GM21515 (cell line): ENCODE data around the gene VAV2.
A peak's percentile ranks its signal among the peaks of the same experiment; 100 is the strongest.
"Not testable (repeated sequence)": the region's sequence is repeated elsewhere in the genome, so short reads cannot be mapped to it uniquely, and the experiment has no call there.

Source experiments
- ATAC-seq: cut with Tn5 transposase; IDR thresholded peaks from one replicate; pipeline ENCODE4 v1.9.1; 2021; ENCODE audit not compliant: unreplicated experiment

VAV2 gene

DNA sequence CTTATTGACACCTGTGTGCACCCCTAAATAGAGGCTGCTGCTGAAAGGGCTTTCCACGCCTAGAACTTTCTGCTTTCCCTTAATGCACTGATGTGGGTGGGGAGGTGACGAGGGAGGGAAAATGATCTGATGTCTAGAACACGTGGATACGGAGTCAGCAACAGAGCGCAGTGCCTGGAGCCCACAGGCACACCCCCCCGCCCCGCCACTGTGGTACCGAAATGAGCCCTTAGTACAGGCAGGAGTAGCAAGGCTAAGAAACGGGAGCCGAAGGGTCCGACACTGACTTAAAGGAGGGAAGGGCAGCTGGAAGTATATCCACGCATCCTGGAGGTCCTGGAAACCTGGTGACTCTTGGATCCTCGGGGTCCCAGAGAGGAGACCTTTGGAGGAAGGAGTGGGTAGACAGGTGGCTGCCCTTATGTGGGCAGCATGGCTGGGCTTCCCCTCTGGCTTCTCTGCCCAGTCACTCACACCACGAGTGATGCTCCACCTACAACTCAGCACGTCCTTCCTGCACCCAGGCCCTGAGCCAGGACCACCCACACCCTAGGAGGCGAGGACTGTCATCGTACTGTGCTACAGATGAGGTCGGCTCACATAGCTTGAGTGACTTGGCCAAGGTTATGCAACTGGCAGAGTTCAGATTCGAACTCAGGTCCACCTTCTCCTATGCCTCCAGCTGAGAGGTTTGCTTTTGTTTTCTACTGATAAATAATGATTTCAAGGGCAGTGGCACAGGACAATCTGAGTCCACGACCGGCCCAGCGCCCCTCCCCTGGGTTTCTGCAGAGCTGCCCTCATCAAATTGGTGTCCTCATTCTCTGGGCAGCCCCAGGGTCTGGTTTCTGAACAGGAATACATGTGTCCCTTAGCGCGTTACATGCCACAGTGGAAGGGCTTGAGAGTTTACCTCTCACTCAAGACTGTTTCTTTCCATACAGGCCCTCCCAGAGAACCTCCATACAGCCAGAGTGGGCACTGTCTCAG is 4.7 kb upstream of the VAV2 start:
- ATAC-seq, result no peak

DNA sequence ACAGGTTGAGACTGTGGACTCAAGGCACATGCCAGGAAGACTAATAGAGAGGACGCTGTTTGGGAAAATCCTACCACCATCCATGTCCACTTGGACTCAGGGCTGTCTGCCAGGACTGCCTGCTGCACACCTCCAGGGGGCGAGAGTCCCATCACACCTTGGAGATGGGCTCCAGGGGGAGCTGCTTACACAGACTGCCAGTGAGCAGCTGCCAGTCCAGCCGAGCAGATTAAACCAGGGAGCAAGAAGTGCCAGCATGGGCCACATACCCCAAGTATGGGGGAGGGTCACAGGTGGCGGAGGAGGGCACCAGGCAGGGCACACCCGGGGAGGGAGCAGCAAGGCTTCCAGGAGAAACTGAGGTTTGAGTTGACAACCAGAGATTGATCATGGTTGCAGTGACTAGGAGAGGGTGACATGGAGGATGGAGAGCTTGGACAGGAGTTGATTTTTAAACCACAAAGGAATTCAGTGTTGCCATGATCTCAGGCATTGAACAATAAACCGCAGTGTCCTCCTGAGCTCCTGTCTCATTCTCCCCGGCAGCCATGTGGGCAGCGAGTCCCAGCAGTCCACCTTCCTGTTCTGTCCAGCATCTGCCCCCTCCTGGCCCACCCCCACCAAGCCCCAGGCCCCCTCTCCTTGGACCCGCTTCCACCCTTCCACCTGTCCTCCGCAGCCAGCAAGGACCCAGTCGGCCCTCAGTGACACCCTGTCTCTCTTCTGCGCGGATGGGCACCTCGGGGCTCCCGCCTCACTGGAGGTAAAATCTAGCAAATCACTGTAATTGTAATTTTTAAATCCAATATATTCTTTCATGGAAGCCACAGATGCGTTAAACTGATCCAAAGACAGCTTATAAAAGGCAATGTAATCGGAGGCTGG is 3.1 kb upstream of the VAV2 start:
- ATAC-seq, result no peak

DNA sequence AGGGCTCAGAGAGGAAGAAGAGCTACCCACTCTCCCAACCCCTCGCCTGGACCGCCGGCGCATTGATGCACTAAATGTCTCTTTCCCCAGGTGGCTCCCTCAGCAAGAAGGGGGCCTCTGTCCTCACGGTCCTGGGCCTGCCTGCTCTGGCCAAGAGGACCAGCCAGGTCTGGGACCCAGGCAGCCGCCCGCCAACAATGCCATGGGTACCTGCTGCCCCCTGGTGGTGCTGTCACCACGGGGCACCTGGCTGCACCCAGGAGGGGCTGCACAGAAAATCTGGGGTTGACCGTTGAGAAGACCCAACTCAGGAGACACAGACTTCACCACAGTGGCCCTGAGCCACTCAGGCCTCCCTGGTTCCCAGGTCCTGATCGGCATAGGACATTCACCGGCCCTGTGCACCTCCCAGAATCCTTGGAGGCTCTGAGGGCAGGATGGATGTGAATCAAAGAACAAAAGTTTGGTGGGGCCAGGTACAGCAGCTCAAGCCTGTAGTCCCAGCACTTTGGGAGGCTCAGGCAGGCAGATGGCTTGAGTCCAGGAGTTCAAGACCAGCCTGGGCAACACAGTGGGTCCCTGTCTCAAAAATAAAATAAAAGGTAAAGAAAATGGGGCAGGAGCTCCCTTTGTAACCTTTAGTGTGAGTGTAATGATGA is 2.4 kb upstream of the VAV2 start:
- no peak for ATAC-seq

DNA sequence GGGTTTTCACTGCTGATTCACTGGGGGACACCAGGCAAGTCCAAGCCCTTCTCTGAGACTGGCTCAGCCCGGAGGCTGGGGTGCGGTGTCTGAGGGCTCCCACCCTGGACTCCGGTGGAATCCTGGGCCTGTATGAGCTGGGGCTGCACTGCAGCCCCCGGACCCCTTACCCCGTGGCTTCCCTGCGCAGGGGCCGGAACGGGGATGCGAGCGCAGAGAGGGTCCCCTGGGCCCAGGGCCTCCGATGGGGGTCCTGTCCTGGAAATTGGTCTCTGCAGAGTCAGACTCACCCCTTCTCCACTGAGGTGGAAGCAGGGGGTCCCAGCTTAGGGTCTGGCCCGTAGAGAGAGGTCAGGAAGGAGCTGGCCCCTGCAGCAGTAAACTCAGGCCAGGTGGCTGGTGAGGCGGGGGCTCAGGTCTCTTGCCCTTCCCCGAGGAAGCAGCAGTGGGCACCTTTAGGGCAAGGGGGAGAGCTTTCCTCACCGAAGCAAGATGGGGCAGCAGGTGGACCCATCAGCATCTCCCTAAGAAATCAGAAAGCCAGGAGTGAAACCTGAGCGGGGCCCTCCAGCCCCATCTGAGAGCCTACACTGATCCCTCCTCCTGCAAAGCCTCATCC is 1.6 kb upstream of the VAV2 start:
- no peak for ATAC-seq

DNA sequence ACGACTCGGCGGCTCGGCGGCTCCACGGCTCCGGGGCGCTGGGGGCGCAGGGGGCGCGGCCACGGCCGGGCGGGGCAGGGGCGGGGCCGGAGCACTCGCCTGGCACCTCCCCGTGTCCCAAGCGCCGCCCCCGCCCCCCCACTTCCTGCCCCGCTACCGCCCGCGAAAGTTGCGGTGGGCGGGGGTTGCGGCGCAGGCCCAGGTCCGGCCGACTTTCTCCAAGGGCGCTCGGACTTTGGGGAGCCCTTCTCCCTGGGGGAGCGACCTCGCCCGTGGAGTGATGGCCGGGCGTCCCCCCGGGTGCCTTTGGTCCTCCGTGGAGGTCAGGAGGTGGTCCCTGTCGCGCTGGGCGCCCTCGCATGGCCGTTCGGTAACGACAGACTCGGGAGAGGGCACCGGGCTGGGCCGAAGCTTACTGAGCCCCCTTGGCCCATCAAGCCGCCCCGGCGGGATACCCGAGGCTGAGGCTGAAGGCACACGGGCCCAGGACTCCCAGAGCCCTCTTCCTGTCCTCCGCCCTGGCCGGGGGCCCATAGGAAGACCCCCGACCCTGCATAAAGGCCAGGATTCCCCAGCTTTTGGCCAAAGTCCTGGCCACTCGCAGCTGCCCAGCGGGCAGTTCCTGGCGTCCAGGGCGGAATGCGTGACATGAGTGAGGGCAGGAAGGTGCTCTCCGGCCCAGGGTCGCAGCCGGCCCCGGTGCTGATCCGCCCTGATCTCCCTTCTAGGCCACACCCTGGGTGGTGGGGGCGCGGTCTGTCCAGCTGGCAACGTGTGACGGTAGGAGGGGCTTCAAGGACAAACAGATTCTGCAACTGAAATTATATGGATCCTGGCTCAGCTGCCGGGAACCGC is 883 bp upstream of the VAV2 start:
- ATAC-seq, result peak; percentile 33

DNA sequence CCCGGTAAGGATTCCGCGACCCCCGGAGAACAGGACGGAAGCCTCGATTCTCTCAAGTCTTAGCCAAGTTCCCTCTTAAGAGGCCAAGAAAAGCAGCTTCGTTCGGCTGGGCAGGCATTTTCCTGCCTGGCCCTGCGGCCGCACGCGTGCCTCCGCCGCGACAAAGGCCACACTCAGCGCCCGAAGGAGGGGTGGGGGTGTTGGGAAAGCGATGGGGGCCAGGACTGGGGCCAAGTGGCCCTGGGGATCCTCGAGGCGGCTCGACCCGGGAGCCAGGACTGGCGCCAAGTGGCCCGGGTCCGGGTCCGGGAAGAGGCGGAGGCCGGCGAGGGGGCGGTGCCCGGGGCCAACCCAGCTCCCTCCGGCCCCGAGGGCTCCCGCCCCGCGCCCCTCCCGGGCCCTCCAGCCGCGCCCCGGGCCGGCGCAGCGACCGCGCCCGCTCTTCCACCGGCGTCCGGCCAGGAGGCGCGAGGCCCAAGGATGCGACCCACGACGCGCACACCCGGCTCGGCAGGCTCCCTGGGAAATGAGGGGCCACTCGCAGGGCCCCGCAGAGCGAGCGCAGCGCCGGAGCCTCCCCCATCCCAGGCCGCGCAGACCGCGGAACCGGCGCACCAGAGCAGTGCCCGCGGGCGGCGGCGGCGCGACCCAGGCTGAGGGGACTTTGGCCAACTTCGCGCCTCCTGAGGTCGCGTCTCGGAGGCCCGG is 756 bp downstream of the VAV2 start:
- ATAC-seq, result peak; percentile 5

DNA sequence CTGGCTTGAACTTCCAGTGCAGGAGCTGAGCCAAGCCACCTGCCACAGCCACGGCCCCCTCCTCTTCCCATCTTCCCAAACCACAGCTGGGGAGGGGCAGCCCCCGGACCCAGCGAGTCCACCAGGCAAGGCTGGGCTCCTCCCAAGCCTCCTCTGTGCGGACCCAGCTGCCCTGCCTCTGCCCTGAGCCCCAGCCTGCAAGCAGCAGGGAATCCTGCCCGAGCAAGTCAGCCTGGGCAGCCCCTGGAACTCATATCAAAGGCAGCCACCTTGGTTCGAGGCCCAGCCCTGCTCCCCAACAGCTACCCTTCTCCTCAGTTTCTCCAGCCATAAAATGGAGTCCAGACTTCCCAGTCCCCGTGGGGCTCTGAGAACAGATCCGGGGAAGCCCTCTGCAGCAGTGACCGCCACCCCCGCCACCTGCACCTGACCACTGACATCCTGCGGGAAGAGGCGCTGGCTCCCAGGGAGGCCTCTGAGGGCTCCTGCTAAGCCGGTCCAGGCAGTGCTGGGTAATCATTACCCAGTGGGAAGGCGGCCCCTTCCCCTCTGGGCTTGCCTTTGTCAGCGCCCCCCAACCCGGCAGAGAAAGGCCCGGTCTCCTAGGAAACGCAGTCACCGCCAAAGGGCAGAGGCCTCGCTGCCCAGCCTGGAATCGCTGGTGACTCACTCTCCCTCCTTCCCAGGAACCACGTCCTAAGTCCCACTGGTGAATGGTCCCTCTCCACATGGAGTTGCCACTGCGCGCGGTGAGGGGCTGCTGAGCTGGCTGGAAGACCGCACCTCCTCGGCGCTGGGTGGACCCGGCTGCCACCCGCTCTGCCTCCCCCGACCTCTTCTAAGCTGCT is 1.5 kb downstream of the VAV2 start:
- ATAC-seq, result no peak

DNA sequence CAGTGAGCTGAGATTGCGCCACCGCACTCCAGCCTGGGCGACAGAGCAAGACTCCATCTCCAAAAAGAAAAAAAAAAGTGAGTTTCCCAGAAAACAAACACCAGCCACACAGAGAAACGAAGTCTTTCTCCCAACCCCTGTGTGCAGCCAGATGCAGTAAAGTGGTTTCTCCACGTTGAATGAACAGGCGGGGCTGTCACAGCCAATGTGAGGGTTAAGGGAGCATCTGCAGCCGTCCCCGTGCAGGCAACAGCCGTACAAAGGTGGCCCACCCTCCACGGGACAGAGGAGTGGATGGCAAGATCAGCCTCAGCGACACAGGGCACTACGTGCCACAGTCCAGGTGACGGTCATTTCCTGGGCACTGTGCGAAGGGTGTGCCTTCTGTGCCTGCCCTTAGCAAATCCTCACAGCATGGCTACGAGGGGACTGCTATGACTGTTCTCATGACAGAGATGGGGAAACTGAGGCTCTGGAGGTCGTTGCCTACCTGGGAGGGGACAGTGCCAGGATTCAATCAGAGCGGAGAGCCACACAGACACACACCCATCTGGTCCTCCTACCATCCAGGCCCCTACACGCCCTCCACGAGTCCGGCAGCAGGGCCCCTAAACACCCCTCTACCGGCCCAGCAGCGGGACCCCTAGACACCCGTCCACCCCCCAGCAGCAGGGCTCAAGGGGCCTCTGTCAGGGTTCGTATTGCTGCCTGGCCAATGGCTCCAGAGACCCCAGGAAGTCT is 2.3 kb downstream of the VAV2 start:
- no peak for ATAC-seq

DNA sequence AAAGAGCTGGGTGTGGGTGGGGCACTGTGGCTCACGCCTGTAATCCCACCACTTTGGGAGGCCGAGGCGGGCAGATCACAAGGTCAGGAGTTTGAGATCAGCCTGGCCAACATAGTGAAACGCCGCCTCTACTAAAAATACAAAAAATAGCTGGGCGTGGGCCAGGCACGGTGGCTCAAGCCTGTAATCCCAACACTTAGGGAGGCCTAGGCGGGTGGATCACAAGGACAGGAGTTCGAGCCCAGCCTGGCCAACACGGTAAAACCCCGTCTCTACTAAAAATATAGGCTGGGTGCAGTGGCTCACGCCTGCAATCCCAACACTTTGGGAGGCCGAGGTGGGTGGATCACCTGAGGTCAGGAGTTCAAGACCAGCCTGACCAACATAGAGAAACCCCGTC is 3.4 kb downstream of the VAV2 start:
- ATAC-seq, result not testable (repeated sequence)

DNA sequence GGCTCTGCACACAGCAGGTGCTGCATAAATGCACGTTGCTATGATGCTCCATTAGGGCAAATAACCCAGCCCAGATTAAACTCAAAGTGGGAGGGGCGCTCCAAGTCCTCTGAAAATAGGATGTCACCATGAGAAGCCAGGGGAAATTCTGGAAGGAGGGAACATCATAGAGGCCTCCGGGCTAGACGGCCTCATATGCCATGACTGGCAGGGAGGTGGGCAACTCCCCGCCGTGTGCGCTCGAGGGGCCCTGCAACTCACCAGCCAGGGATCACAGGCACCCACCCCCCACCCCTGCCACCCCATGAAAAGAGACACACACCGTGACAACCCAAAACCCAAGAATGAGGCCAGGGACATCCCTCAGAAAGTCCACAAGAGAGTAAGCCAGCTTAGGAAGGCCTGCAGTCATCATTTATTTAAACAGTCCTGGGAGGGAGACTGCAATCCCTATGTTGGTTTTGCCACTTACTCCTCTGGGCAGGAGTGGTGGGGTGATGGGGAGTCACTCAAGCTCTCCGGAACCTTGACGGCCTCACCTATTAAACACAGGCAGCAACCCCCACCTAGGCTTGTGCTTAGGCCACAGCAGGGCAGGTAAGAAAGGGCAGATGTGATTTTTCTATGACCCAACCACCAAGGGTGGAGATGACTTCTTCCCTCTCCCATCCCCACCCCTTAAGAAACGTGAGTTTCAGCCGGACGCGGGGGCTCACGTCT is 4.0 kb downstream of the VAV2 start:
- ATAC-seq, result no peak

DNA sequence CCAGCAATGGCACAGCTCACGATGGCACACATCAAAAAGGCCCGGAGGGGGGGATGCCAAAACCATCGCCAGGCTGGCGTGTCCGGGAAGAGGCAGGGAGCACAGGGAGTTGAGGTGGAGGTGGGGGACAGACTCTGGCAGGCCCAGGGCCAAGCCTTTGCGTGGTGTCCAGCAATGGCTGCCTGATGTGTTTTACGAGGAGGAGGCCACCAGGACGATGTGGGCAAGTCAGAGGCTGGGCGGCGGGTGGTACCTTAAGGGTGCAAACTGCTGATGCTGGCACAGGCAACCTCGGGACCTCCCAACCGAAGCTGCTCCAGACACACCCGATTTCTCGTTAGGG is 4.7 kb downstream of the VAV2 start:
- ATAC-seq, result no peak

DNA sequence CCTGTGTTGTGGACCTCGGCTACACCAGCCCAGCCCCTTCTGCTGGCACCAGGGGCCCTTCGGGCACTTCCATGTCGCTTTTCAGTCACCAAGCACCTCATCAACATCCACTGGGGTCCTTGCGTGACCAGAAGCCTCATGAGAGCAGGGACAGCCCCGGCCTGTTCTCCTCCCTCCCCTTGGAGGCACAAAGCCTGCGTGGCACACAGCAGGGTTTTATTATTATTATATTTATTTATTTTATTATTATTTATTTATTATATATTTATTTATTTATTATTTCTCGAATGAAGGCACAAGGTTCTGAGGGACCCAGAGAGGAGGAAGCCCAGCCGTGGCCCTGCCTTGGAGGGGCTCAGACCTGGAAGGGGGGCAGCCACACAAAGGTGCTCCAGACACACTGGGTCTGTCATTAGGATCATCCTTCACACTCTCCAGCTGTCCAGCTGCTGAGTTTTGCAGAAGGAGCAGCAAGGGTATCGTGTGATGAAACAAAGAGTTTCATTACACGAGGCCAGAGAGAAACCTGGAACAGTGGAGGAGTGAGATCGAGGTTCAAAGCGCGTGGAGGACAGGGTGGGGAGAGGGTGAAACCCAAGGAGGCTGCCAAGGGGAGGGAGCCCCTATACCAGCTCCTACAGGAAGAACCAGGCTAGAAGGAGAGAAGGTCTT is 5.2 kb downstream of the VAV2 start:
- no peak for ATAC-seq

DNA sequence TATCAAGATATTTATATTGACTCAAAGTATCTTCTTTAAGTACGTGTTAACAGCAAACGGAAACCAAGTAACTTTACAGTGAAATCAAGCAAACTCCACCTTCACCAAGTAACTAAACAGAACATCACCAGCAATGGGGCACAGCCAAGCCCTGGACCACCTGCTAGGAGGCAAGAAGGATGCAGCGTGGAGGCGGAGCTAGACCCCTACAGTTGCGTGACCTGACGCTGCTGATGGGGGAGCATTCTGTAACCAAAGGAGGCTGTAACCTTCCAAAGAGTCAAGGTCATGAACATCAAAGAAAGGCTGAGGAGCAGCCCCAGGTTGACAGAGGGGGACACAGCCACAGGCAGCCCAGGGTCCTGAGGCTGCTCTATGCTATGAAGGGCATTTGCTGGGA is 6.1 kb downstream of the VAV2 start:
- no peak for ATAC-seq

DNA sequence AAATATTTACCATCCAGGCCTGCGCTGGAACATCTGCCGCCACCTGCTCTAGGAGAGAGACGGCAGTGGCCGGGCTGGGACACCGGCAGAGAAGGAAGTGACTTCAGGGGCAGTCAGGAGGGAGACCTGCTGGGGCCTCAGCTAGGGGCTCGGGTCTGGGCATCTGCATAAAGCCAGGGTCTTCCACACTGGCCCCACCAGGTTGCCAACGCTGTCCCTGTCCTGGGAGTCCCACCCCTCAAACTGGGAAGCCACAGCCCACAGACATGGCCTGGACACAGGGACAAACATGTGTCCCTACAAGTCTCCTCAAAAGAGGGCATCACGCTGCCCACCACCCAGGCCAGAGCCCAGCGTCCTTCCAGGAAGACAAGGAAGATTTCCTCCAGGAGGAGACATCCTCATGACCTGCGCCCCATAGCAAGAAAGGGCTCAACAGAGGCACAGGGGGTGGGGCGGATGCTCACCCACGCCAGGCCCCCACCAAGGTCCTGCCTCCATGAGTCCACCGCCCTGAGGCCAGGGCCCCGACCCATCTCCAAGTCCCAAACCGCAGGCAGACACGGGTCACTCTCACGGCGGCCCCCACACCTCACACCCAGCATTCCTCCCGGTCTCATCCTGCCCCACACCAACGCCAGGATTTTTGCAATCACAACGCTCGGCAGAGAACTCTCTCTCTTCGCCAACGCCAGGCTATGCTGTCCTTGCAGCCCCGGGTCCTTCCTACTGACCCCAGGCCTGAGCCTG is 9.0 kb downstream of the VAV2 start:
- no peak for ATAC-seq

DNA sequence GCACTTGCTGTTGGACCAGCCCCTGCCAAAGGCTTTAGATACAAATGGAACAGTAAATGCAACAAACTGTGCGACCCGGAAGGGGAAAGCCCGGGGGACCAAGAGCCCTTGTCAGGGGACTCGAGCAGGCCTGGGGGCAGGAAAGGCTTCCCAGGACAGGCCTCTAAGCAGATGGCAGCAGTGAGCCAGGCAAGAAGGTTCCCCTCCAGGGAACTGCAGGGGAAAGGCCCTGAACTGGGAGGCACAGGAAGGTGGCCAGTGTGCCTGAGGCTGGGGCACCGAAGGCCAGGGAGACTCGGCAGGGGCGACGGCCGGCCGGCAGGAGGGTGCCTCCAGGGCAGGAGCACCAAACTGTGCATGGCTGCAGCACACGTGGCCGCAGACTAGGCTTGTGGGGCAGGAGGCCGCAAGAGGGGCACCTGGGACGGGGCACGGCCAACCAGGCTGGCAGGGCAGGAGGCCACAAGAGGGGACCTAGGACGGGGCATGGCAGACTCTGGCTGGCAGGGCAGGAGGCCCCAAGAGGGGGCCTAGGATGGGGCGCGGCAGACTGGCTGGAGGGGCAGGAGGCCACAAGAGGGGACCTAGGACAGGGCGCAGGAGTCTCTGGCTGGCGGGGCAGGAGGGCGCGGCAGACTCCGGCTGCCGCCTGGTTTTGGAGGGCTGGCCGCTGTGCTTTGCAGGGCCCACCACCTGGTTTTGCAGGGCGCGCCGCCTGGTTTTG is 10.0 kb downstream of the VAV2 start:
- no peak for ATAC-seq
